Choroid plexus epithelial cell (primary cell): ENCODE data around the gene EIF4E1B.
A peak's percentile ranks its signal among the peaks of the same experiment; 100 is the strongest.
"Not testable (repeated sequence)": the region's sequence is repeated elsewhere in the genome, so short reads cannot be mapped to it uniquely, and the experiment has no call there.

ENCODE experiments used
- DNase-seq: peaks from one replicate; pipeline ENCODE4 v3.0.0-alpha.2; 2010; ENCODE audit warnings: low read depth
- H3K4me3 ChIP-seq: 2 replicates; pipeline ENCODE4 v1.5.1; 2011; ENCODE audit warnings: low read depth, mild to moderate bottlenecking, control low read depth, low read length, moderate library complexity
- CTCF ChIP-seq: conservative IDR thresholded peaks from 2 replicates; pipeline ENCODE4 v1.5.1; 2011; ENCODE audit warnings: low read depth, mild to moderate bottlenecking, control low read depth, inconsistent platforms, low read length, moderate library complexity

EIF4E1B gene

GRCh38 chr5:176596689-176597416, 33.6 kb upstream of the EIF4E1B start:
- peak; percentile 21 for TF ChIP-seq CTCF
- peak; percentile 37 for DNase-seq
- H3K4me3 ChIP-seq = peak overlapping the region; percentile 42

GRCh38 chr5:176597417-176598389, 32.8 kb upstream of the EIF4E1B start:
- DNase-seq = no peak
- H3K4me3 ChIP-seq = no peak overlapping the region
- TF ChIP-seq CTCF = no peak

GRCh38 chr5:176599749-176600430, 30.6 kb upstream of the EIF4E1B start:
- DNase-seq, H3K4me3 ChIP-seq: not testable (repeated sequence)

DNA sequence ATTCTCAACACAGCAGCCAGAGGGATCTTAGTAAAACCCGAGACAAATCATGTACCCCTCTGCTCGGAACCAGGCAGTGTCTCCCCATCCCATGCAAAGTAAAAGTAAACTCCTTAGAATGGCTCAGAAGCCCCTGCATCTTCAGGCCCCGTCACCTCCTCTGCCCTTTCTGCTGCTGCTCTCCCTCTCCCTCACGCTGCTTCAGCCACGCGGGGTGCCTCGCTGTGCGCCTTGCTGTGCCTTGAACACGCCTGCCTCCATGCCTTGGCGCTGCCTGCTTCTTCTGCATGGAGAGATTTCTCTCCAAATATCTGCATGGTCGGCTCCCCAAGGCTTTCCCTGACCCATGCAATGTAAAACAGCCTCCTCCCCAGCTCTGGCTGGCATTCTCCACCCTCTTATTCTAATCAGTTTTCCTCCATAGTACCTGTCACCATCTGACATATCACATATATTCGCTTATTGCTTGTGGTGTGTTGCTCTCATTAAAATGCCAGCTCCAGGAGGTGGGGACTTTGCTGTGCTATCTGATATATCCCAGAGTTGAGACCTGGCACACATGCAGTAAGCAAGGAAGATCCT, 28.5 kb upstream of the EIF4E1B start:
- TF ChIP-seq CTCF = no peak
- DNase-seq = no peak
- no peak overlapping the region for H3K4me3 ChIP-seq

DNA sequence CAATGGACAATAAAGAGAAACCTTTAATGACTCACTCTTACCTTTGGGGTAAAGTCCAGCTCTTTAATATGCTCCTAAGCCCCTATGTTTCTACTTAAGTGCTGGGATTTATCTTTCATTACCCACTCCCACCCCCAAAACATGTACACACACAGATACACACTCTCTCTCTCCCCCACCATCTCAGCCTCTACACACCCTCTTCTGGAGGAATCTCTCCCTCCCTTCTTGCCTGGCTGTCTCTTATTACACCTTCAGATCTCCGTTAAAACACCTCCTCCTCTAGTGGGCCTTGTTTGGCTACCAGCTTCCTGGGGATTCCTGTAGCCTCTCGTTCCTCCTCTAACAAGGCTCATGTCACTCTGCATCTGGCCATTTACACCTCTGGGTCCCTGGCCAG, 27.4 kb upstream of the EIF4E1B start:
- no peak for TF ChIP-seq CTCF
- DNase-seq = no peak
- H3K4me3 ChIP-seq = no peak overlapping the region

- DNase-seq = no peak
- no peak overlapping the region for H3K4me3 ChIP-seq
- no peak for TF ChIP-seq CTCF
Observed at GRCh38 chr5:176606032-176606431, 24.4 kb upstream of the EIF4E1B start.

DNA sequence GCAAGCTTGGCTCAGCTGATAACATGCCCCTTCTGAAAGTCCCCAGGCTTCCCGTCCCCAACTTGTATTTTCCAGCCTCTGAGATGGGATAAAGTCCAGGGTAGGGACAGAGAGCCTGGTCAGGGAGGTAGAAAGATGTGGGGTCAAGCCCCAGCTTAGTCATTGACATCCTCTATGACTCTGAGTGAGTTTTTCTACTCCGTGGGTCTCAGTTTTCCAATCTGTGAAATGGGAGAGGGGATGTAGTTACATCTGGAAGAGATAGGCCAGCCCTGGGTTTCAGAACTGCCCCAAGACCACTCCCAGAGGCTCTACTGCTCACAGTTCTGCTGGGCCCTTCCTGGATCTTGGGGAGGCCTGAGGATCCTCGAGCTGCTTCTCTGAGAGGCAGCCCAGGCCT, 23.6 kb upstream of the EIF4E1B start:
- TF ChIP-seq CTCF = no peak
- H3K4me3 ChIP-seq = no peak overlapping the region
- DNase-seq = no peak
